Choroid plexus epithelial cell (primary cell): Measurements from ENCODE around the gene TXLNA.

Experiments
- DNase-seq: peaks from one replicate; pipeline ENCODE4 v3.0.0-alpha.2; 2010; ENCODE audit warnings: low read depth
- H3K4me3 ChIP-seq: 2 replicates; pipeline ENCODE4 v1.5.1; 2011; ENCODE audit warnings: low read depth, mild to moderate bottlenecking, control low read depth, low read length, moderate library complexity
- TF ChIP-seq, protein P1 (sequence below): conservative IDR thresholded peaks from 2 replicates; pipeline ENCODE4 v1.5.1; 2011; ENCODE audit warnings: low read depth, mild to moderate bottlenecking, control low read depth, inconsistent platforms, low read length, moderate library complexity

Gene TXLNA

DNA sequence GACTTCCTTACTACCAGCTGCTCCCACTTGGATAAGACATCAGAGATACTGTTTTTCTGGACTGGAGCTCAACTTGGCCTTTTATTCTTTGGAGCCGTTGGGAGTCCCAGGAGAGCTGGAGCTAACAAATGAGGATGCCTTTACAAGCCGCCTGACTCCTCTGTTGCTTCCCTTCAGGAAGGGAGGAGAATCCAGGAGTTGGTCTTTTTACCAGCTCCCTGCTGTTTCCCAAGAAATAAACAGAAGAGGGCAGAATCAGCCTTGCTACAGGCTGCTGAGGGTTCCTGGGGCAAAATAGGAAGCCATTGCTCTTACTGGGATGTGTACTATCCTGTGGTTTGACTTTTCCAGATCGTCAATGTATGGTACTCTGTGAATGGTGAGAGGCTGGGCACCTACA, 44.2 kb downstream of the TXLNA start:
- DNase-seq: no peak
- no peak overlapping the region for H3K4me3 ChIP-seq
- TF ChIP-seq, protein P1, sequence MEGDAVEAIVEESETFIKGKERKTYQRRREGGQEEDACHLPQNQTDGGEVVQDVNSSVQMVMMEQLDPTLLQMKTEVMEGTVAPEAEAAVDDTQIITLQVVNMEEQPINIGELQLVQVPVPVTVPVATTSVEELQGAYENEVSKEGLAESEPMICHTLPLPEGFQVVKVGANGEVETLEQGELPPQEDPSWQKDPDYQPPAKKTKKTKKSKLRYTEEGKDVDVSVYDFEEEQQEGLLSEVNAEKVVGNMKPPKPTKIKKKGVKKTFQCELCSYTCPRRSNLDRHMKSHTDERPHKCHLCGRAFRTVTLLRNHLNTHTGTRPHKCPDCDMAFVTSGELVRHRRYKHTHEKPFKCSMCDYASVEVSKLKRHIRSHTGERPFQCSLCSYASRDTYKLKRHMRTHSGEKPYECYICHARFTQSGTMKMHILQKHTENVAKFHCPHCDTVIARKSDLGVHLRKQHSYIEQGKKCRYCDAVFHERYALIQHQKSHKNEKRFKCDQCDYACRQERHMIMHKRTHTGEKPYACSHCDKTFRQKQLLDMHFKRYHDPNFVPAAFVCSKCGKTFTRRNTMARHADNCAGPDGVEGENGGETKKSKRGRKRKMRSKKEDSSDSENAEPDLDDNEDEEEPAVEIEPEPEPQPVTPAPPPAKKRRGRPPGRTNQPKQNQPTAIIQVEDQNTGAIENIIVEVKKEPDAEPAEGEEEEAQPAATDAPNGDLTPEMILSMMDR: peak; percentile 41

- H3K4me3 ChIP-seq: no peak overlapping the region
- TF ChIP-seq, protein P1: no peak
- DNase-seq: no peak
These were observed 44.8 kb downstream of the TXLNA start for GRCh38 chr1:32224285-32224684.

DNA sequence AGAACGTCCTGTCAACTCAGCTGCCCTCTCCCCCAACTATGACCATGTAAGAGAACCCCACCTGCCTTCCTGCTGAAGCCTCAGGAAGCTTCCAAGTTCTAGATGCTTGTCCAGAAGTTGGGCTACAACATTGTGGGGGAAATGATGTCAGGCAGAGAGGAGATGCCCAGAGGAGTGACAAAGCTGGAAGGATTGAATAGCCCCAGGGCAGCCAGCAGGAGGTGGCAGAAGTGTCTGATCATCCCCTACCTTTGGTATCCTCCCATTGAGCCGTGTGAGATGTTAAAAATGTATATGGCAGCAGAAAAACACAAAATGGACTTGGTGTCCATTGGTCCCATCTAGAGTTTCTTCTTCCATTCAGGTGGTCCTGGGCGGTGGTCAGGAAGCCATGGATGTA, 49.3 kb downstream of the TXLNA start:
- TF ChIP-seq, protein P1: no peak
- no peak overlapping the region for H3K4me3 ChIP-seq
- DNase-seq: no peak

- no peak overlapping the region for H3K4me3 ChIP-seq
- DNase-seq: no peak
- TF ChIP-seq, protein P1: no peak
These were observed 52.5 kb downstream of the TXLNA start for GRCh38 chr1:32231843-32232432.

DNA sequence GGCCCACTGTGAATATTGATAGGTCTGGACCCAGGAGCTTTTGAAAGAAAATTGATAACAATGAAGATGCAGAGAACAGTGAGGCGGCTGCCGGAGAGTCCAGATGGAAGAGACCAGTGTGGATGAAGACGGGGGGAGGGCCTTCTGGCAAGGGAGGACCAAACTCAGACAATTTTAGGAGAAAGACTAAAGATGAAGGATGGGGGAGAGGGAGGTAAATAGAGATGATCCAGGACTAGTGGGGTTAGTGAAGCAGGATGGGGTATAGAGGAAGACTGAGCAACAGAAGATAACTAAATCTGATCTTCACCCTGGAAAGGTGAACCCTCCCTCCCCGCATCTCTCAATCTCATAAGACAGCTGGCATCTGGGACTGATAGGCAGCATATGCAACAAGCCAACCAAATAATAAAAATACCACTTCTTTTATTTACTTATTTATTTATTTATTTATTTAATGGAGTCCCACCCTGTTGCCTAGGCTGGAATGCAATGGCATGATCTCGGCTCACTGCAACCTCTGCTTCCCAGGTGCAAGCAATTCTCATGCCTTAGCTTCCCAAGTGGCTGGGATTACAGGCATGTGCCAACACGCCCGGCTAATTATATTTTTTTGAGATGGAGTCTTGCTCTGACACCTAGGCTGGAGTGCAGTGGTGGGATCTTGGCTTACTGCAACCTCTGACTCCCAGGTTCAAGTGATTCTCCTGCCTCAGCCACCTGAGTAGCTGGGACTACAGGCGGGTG, 53.3 kb downstream of the TXLNA start:
- no peak for DNase-seq
- TF ChIP-seq, protein P1: no peak
- no peak overlapping the region for H3K4me3 ChIP-seq

- no peak overlapping the region for H3K4me3 ChIP-seq
- TF ChIP-seq, protein P1: no peak
- no peak for DNase-seq
These were observed 55.3 kb downstream of the TXLNA start for GRCh38 chr1:32234792-32235191.

DNA sequence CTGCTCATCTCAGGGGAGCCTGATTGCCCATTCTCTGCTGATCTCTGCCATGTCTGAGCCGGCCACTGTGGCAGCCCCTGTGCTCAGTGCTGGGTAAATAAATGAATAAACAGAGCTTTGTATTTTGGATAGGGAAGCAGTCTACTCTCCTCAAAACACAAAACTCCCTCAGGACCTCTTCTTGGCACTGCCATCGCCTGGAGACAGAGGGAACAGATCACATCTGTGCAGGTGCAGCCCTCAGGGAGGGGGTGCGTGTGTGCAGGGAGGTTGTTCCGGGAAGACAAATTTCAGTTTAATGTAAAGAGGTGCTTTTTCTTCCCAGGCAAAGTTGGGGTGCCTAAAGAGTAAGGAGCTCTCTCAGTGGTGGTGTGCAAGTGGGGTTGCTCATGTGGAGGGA, 59.9 kb downstream of the TXLNA start:
- no peak for DNase-seq
- TF ChIP-seq, protein P1: no peak
- H3K4me3 ChIP-seq: no peak overlapping the region
